Gastrocnemius medialis (tissue), 4 donors: ENCODE results near the gene PTH2R. TPM values are rescaled to one million over a fixed set of nuclear protein-coding genes. Genes with fewer than 3 reads are reported as not detected.

Source experiments
- ATAC-seq, 2 donors: fragments of 150-250 bp; one replicate each; pipeline ENCODE4 v1.9.1; 2016
- DNase-seq, 2 donors: peaks; one replicate each; pipeline ENCODE4 v3.0.0-alpha.2; 2019
- H3K27ac ChIP-seq, 4 donors: fragments of 200-600 bp; sonication (generic); 1 replicate in 1 of 4; 2 replicates in 3 of 4; pipeline ENCODE4 v1.5.1; 2016 to 2018; ENCODE audit warnings: mild to moderate bottlenecking in 2 of 4, moderate library complexity in 1 of 4
- H3K27me3 ChIP-seq, 3 donors: fragments of 200-600 bp; sonication (generic) in 2 of 3; 1 replicate in 1 of 3; 2 replicates in 2 of 3; pipeline versions ENCODE4 v1.5.1 to v1.6.0; 2016 to 2019; ENCODE audit warnings: mild to moderate bottlenecking in 1 of 3, moderate library complexity in 1 of 3
- H3K36me3 ChIP-seq, 2 donors: fragments of 200-600 bp; sonication (generic) in 1 of 2; one replicate each; pipeline ENCODE4 v1.5.1; 2017 to 2018
- H3K4me1 ChIP-seq, 2 donors: fragments of 200-600 bp; sonication (generic) in 1 of 2; one replicate each; pipeline ENCODE4 v1.5.1; 2016 to 2017; ENCODE audit warnings: mild to moderate bottlenecking in 2 of 2
- H3K4me3 ChIP-seq, 4 donors: fragments of 200-600 bp; sonication (generic) in 3 of 4; 1 replicate in 1 of 4; 2 replicates in 3 of 4; pipeline ENCODE4 v1.5.1; 2016 to 2019; ENCODE audit warnings: mild to moderate bottlenecking in 2 of 4
- H3K9me3 ChIP-seq, 3 donors: fragments of 200-600 bp; sonication (generic) in 2 of 3; 1 replicate in 1 of 3; 2 replicates in 2 of 3; pipeline ENCODE4 v1.5.1; 2016 to 2019
- POLR2A ChIP-seq, 2 donors: fragments of 450-650 bp; IDR thresholded peaks; one replicate each; pipeline ENCODE4 v1.6.1; 2017; ENCODE audit warnings: antibody characterized with exemption in 2 of 2, mild to moderate bottlenecking in 2 of 2, moderate library complexity in 2 of 2
- in situ Hi-C, 4 donors: fragments of 200-750 bp; cut with MboI; loops; one replicate each; pipeline versions ENCODE4 v1.15.0 to v1.8.0; 2017; ENCODE audit warnings: low sequenced_read_pairs in 4 of 4
- intact Hi-C: fragments of 100-400 bp; cut with DNase I; formaldehyde crosslinking; loops from one replicate; pipeline ENCODE4 v1.15.1; 2023; ENCODE audit warnings: low total_unique reads
- total RNA-seq, 4 donors: library from RNA; depleted of rRNA; stranded (reverse); fragments of >200 nt; gene quantifications; one replicate each; pipeline versions ENCODE4 v1.1.0 to v1.2.3, GENCODE V29; 2016
- TF ChIP-seq, protein P1 (sequence below), 5 experiments: fragments of 450-650 bp in 3 of 5; fragments of 200-600 bp in 2 of 5; sonication (generic) in 2 of 5; IDR thresholded peaks in 4 of 5; conservative IDR thresholded peaks in 1 of 5; 1 replicate in 4 of 5; 2 replicates in 1 of 5; pipeline ENCODE4 v1.5.1; 2016 to 2019; ENCODE audit warnings: antibody characterized with exemption in 5 of 5, mild to moderate bottlenecking in 3 of 5, moderate library complexity in 3 of 5

The PTH2R gene
- total RNA-seq, 4 donors from 2014 or later = not detected

DNA sequence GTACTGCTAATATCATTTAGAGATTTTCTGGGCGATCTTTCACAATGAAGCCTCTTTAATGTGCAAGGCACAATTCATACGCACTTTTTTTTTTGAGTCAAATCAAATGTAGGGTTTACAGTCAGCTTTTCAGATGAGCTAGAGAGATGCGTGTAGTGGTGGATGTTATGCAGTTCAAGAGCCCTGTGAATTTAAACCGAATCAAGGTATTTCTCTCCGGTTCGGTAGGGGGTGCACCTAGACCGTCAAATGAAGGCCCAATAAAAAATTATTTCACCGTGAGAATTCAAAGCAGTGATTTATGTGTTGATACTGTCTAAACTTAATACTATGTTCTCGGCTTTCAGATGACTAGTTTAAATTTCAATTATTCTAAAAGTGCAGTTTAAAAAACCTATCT lies 1.1 kb downstream of the PTH2R start:
- H3K36me3 ChIP-seq = no peaks in the 10 kb centered on the region
- intact Hi-C loops = no loop called here
- no peaks in the 10 kb centered on the region for H3K9me3 ChIP-seq
- no peak for TF ChIP-seq POLR2A (IDR thresholded peaks at IDR 0.05)
- TF ChIP-seq, protein P1, sequence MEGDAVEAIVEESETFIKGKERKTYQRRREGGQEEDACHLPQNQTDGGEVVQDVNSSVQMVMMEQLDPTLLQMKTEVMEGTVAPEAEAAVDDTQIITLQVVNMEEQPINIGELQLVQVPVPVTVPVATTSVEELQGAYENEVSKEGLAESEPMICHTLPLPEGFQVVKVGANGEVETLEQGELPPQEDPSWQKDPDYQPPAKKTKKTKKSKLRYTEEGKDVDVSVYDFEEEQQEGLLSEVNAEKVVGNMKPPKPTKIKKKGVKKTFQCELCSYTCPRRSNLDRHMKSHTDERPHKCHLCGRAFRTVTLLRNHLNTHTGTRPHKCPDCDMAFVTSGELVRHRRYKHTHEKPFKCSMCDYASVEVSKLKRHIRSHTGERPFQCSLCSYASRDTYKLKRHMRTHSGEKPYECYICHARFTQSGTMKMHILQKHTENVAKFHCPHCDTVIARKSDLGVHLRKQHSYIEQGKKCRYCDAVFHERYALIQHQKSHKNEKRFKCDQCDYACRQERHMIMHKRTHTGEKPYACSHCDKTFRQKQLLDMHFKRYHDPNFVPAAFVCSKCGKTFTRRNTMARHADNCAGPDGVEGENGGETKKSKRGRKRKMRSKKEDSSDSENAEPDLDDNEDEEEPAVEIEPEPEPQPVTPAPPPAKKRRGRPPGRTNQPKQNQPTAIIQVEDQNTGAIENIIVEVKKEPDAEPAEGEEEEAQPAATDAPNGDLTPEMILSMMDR (IDR thresholded peaks at IDR 0.05 in 4 of 5, conservative IDR thresholded peaks at IDR 0.05 in 1 of 5) = no peak
- in situ Hi-C loops = no loop called here
- DNase-seq (no peak), ATAC-seq (no peak)
- H3K4me1 ChIP-seq = no peaks in the 10 kb centered on the region
- no peak overlapping the region for H3K27ac ChIP-seq
- no peak overlapping the region for H3K4me3 ChIP-seq
- H3K27me3 ChIP-seq = peaks cover 20 to 38% (median 21%) of the 10 kb centered on the region in 3 donors

DNA sequence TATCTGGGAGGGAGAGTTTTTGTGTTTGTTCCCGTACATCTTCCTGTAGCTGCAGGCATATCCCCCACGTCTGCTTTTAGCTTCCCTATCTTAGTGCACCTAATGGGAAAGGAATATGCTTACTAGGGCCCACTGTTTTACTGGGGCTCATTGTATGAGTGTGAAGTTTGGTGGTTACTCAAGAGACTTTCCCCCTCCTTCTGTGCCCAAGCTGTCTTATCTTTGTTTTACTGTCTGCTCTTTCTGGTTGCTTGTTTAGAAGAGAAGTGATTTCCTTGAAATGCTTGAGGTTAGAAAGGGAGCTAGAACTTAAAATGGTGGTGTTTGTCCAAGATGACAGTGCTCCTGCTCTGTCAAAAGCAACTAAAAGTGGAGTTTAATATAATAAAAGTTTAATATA lies 7.3 kb downstream of the PTH2R start:
- H3K27ac ChIP-seq = no peak overlapping the region
- no peaks in the 10 kb centered on the region for H3K4me1 ChIP-seq
- peaks cover under 1 to 4% (median 3%) of the 10 kb centered on the region in 3 donors for H3K27me3 ChIP-seq
- H3K4me3 ChIP-seq = no peak overlapping the region
- TF ChIP-seq, protein P1 (IDR thresholded peaks at IDR 0.05 in 4 of 5, conservative IDR thresholded peaks at IDR 0.05 in 1 of 5) = no peak
- TF ChIP-seq POLR2A (IDR thresholded peaks at IDR 0.05) = no peak
- DNase-seq (no peak), ATAC-seq (no peak)
- H3K9me3 ChIP-seq = no peaks in the 10 kb centered on the region
- intact Hi-C loops = no loop called here
- no peaks in the 10 kb centered on the region for H3K36me3 ChIP-seq
- in situ Hi-C loops = no loop called here

DNA sequence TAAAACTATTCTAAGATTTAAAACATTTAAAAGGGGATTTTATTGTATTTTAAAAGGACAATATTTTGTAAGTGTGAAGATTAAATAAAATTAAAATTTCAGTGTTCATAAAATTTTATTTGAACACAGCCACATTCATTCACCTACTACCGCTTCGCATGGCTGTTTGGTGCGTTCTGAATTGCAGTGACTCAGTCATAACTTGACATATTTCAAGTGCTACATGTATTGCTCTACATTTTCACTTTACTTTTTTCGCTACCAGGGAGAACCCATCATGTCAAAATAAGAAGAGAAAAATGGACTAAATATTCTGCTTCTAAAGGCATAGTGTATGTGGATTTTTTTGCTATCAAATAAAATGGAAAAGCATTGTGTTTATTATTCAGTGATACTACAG lies 8.7 kb downstream of the PTH2R start:
- Histone ChIP-seq H3K27ac (no peak overlapping the region), H3K4me1 (no peaks in the 10 kb centered on the region), H3K4me3 (no peak overlapping the region), H3K36me3 (no peaks in the 10 kb centered on the region), H3K27me3 (peaks cover 0 to 2% (median 0%) of the 10 kb centered on the region in 3 donors), H3K9me3 (no peaks in the 10 kb centered on the region)
- no peak for TF ChIP-seq POLR2A (IDR thresholded peaks at IDR 0.05)
- TF ChIP-seq, protein P1 (IDR thresholded peaks at IDR 0.05 in 4 of 5, conservative IDR thresholded peaks at IDR 0.05 in 1 of 5) = no peak
- intact Hi-C loops = no loop called here
- DNase-seq (no peak), ATAC-seq (no peak)
- in situ Hi-C loops = no loop called here

GRCh38 chr2:208415897-208416296 lies 9.3 kb downstream of the PTH2R start:
- H3K27ac ChIP-seq = no peak overlapping the region
- intact Hi-C loops (no loop called here), in situ Hi-C loops (no loop called here)

More at GRCh38 chr2:208415897-208416296, 9.3 kb downstream of the PTH2R start:
- ATAC-seq (no peak), DNase-seq (no peak)
- H3K27me3 ChIP-seq = no peaks in the 10 kb centered on the region
- H3K9me3 ChIP-seq = no peaks in the 10 kb centered on the region
- H3K4me1 ChIP-seq = no peaks in the 10 kb centered on the region
- no peaks in the 10 kb centered on the region for H3K36me3 ChIP-seq
- H3K4me3 ChIP-seq = no peak overlapping the region
- TF ChIP-seq, protein P1 (IDR thresholded peaks at IDR 0.05 in 4 of 5, conservative IDR thresholded peaks at IDR 0.05 in 1 of 5) = no peak
- no peak for TF ChIP-seq POLR2A (IDR thresholded peaks at IDR 0.05)
